ENCODE measurements around the gene ESYT3. TPM values are rescaled to one million over a fixed set of nuclear protein-coding genes. Genes with fewer than 3 reads are reported as not detected.

The ESYT3 gene
- total RNA-seq, 1 experiment from 2014 or later, result 5.6 TPM

- DNase-seq, result no peak
- peaks cover 22% of the 10 kb centered on the region for H3K27me3 ChIP-seq (ENCODE audit: control insufficient read depth, insufficient read depth, low read length)
- no peak overlapping the region for H3K4me3 ChIP-seq (ENCODE audit: insufficient read depth, low read depth, low read length)
- no peaks in the 10 kb centered on the region for H3K36me3 ChIP-seq (replicated peaks; ENCODE audit: control insufficient read depth, insufficient read depth, low read length)
These were observed 4.8 kb upstream of the ESYT3 start for GRCh38 chr3:138429665-138430064.

GRCh38 chr3:138432576-138433240, 1.7 kb upstream of the ESYT3 start:
- Histone ChIP-seq H3K27me3 (ENCODE audit: control insufficient read depth, insufficient read depth, low read length) (peaks cover 44% of the 10 kb centered on the region), H3K4me3 (ENCODE audit: insufficient read depth, low read depth, low read length) (no peak overlapping the region; the same call in 1 of the 2 replicates), H3K36me3 (replicated peaks; ENCODE audit: control insufficient read depth, insufficient read depth, low read length) (no peaks in the 10 kb centered on the region)
- no peak for DNase-seq

GRCh38 chr3:138433892-138434275, 532 bp upstream of the ESYT3 start:
- no peak for DNase-seq
- H3K27me3 ChIP-seq (ENCODE audit: control insufficient read depth, insufficient read depth, low read length), result peaks cover 44% of the 10 kb centered on the region
- peak overlapping the region; percentile 68; the same call in 1 of the 2 replicates for H3K4me3 ChIP-seq (ENCODE audit: insufficient read depth, low read depth, low read length)
- H3K36me3 ChIP-seq (replicated peaks; ENCODE audit: control insufficient read depth, insufficient read depth, low read length), result no peaks in the 10 kb centered on the region

GRCh38 chr3:138434875-138435772, 708 bp downstream of the ESYT3 start:
- peak; percentile 91 for DNase-seq
- H3K27me3 ChIP-seq (ENCODE audit: control insufficient read depth, insufficient read depth, low read length), result peaks cover 44% of the 10 kb centered on the region
- peak overlapping the region; percentile 68 for H3K4me3 ChIP-seq (ENCODE audit: insufficient read depth, low read depth, low read length)

GRCh38 chr3:138435840-138436239, 1.4 kb downstream of the ESYT3 start:
- DNase-seq, result peak; percentile 41
- peaks cover 44% of the 10 kb centered on the region for H3K27me3 ChIP-seq (ENCODE audit: control insufficient read depth, insufficient read depth, low read length)

More at GRCh38 chr3:138434875-138435772, 708 bp downstream of the ESYT3 start:
- H3K36me3 ChIP-seq (replicated peaks; ENCODE audit: control insufficient read depth, insufficient read depth, low read length), result no peaks in the 10 kb centered on the region

GRCh38 chr3:138437281-138437680, 2.9 kb downstream of the ESYT3 start:
- Histone ChIP-seq H3K27me3 (ENCODE audit: control insufficient read depth, insufficient read depth, low read length) (peaks cover 42% of the 10 kb centered on the region), H3K36me3 (replicated peaks; ENCODE audit: control insufficient read depth, insufficient read depth, low read length) (no peaks in the 10 kb centered on the region), H3K4me3 (ENCODE audit: insufficient read depth, low read depth, low read length) (no peak overlapping the region)
- peak; percentile 38 for DNase-seq

More at GRCh38 chr3:138435840-138436239, 1.4 kb downstream of the ESYT3 start:
- Histone ChIP-seq H3K36me3 (replicated peaks; ENCODE audit: control insufficient read depth, insufficient read depth, low read length) (no peaks in the 10 kb centered on the region), H3K4me3 (ENCODE audit: insufficient read depth, low read depth, low read length) (peak overlapping the region; percentile 68)

GRCh38 chr3:138438896-138439295, 4.5 kb downstream of the ESYT3 start:
- Histone ChIP-seq H3K36me3 (replicated peaks; ENCODE audit: control insufficient read depth, insufficient read depth, low read length) (no peaks in the 10 kb centered on the region), H3K4me3 (ENCODE audit: insufficient read depth, low read depth, low read length) (no peak overlapping the region), H3K27me3 (ENCODE audit: control insufficient read depth, insufficient read depth, low read length) (peaks cover 30% of the 10 kb centered on the region)
- peak; percentile 20 for DNase-seq

GRCh38 chr3:138439646-138440045, 5.2 kb downstream of the ESYT3 start:
- DNase-seq, result peak; percentile 16
- Histone ChIP-seq H3K36me3 (replicated peaks; ENCODE audit: control insufficient read depth, insufficient read depth, low read length) (no peaks in the 10 kb centered on the region), H3K27me3 (ENCODE audit: control insufficient read depth, insufficient read depth, low read length) (peaks cover 23% of the 10 kb centered on the region), H3K4me3 (ENCODE audit: insufficient read depth, low read depth, low read length) (no peak overlapping the region)

GRCh38 chr3:138440121-138440521, 5.7 kb downstream of the ESYT3 start:
- peaks cover 18% of the 10 kb centered on the region for H3K27me3 ChIP-seq (ENCODE audit: control insufficient read depth, insufficient read depth, low read length)
- H3K36me3 ChIP-seq (replicated peaks; ENCODE audit: control insufficient read depth, insufficient read depth, low read length), result no peaks in the 10 kb centered on the region
- peak; percentile 23 for DNase-seq

GRCh38 chr3:138440596-138440995, 6.2 kb downstream of the ESYT3 start:
- Histone ChIP-seq H3K4me3 (ENCODE audit: insufficient read depth, low read depth, low read length) (no peak overlapping the region), H3K27me3 (ENCODE audit: control insufficient read depth, insufficient read depth, low read length) (peaks cover 13% of the 10 kb centered on the region), H3K36me3 (replicated peaks; ENCODE audit: control insufficient read depth, insufficient read depth, low read length) (no peaks in the 10 kb centered on the region)
- DNase-seq, result peak; percentile 14

More at GRCh38 chr3:138440121-138440521, 5.7 kb downstream of the ESYT3 start:
- no peak overlapping the region for H3K4me3 ChIP-seq (ENCODE audit: insufficient read depth, low read depth, low read length)

GRCh38 chr3:138441256-138441655, 6.8 kb downstream of the ESYT3 start:
- Histone ChIP-seq H3K4me3 (ENCODE audit: insufficient read depth, low read depth, low read length) (no peak overlapping the region), H3K27me3 (ENCODE audit: control insufficient read depth, insufficient read depth, low read length) (peaks cover 6% of the 10 kb centered on the region), H3K36me3 (replicated peaks; ENCODE audit: control insufficient read depth, insufficient read depth, low read length) (no peaks in the 10 kb centered on the region)
- peak; percentile 44 for DNase-seq

- Histone ChIP-seq H3K4me3 (ENCODE audit: insufficient read depth, low read depth, low read length) (no peak overlapping the region), H3K36me3 (replicated peaks; ENCODE audit: control insufficient read depth, insufficient read depth, low read length) (no peaks in the 10 kb centered on the region), H3K27me3 (ENCODE audit: control insufficient read depth, insufficient read depth, low read length) (peaks cover 2% of the 10 kb centered on the region)
- DNase-seq, result peak; percentile 44
These were observed 7.3 kb downstream of the ESYT3 start for GRCh38 chr3:138441742-138442141.

GRCh38 chr3:138442433-138442832, 8.0 kb downstream of the ESYT3 start:
- no peaks in the 10 kb centered on the region for H3K27me3 ChIP-seq (ENCODE audit: control insufficient read depth, insufficient read depth, low read length)
- peak; percentile 66 for DNase-seq
- no peak overlapping the region for H3K4me3 ChIP-seq (ENCODE audit: insufficient read depth, low read depth, low read length)

GRCh38 chr3:138443091-138443490, 8.7 kb downstream of the ESYT3 start:
- Histone ChIP-seq H3K4me3 (ENCODE audit: insufficient read depth, low read depth, low read length) (no peak overlapping the region), H3K36me3 (replicated peaks; ENCODE audit: control insufficient read depth, insufficient read depth, low read length) (no peaks in the 10 kb centered on the region), H3K27me3 (ENCODE audit: control insufficient read depth, insufficient read depth, low read length) (no peaks in the 10 kb centered on the region)
- no peak for DNase-seq

More at GRCh38 chr3:138442433-138442832, 8.0 kb downstream of the ESYT3 start:
- H3K36me3 ChIP-seq (replicated peaks; ENCODE audit: control insufficient read depth, insufficient read depth, low read length), result no peaks in the 10 kb centered on the region

Data from H7 (cell line).